Neural progenitor cell (in vitro differentiated cells): ENCODE results near the gene TOLLIP. TPM values are rescaled to one million over a fixed set of nuclear protein-coding genes. Genes with fewer than 3 reads are reported as not detected.

Experiments
- DNase-seq: peaks from one replicate; pipeline ENCODE4 v3.0.0-alpha.2; 2016; ENCODE audit warnings: low spot score
- H2AFZ ChIP-seq: fragments of 200-600 bp; sonication (generic); replicated peaks from 2 replicates; pipeline ENCODE4 v1.6.1; 2016; ENCODE audit warnings: antibody characterized with exemption
- H3F3A ChIP-seq: fragments of 200-600 bp; sonication (generic); 2 replicates; pipeline ENCODE4 v1.6.1; 2016; ENCODE audit warnings: antibody characterized with exemption, low read depth
- H3K27ac ChIP-seq: fragments of 200-600 bp; sonication (generic); 2 replicates; pipeline ENCODE4 v1.5.1; 2016; ENCODE audit warnings: mild to moderate bottlenecking
- H3K27me3 ChIP-seq: fragments of 200-600 bp; sonication (generic); 2 replicates; pipeline ENCODE4 v1.6.1; 2016; ENCODE audit warnings: mild to moderate bottlenecking, moderate library complexity
- H3K36me3 ChIP-seq: fragments of 200-600 bp; sonication (generic); 2 replicates; pipeline ENCODE4 v1.5.1; 2016
- H3K4me1 ChIP-seq: fragments of 200-600 bp; sonication (generic); 2 replicates; pipeline ENCODE4 v1.6.1; 2016; ENCODE audit warnings: mixed run types
- H3K4me2 ChIP-seq: fragments of 200-600 bp; sonication (generic); 2 replicates; pipeline ENCODE4 v1.6.1; 2016
- H3K4me3 ChIP-seq: fragments of 200-600 bp; sonication (generic); 2 replicates; pipeline ENCODE4 v1.5.1; 2016
- H3K79me2 ChIP-seq: fragments of 200-600 bp; sonication (generic); 2 replicates; pipeline ENCODE4 v1.6.1; 2016; ENCODE audit warnings: low read depth
- H3K9ac ChIP-seq: fragments of 200-600 bp; sonication (generic); 2 replicates; pipeline ENCODE4 v1.6.1; 2016
- H3K9me3 ChIP-seq: fragments of 200-600 bp; sonication (generic); 2 replicates; pipeline ENCODE4 v1.5.1; 2016; ENCODE audit warnings: low read depth
- H4K20me1 ChIP-seq: fragments of 200-600 bp; sonication (generic); 2 replicates; pipeline ENCODE4 v1.6.1; 2016; ENCODE audit warnings: low read depth
- H3K27ac Mint-ChIP-seq: 3 replicates; pipeline ENCODE4 v1.8.0; 2021; ENCODE audit warnings: mixed read lengths
- H3K27me3 Mint-ChIP-seq: 2 replicates; pipeline ENCODE4 v1.8.0; 2022; ENCODE audit warnings: low read depth, mild to moderate bottlenecking, inconsistent platforms, moderate library complexity, mixed read lengths; ENCODE audit not compliant: insufficient read depth
- H3K36me3 Mint-ChIP-seq: 3 replicates; pipeline ENCODE4 v1.8.0; 2021; ENCODE audit warnings: mixed read lengths
- H3K4me1 Mint-ChIP-seq: 3 replicates; pipeline ENCODE4 v1.8.0; 2021; ENCODE audit warnings: mixed read lengths
- H3K4me3 Mint-ChIP-seq: 3 replicates; pipeline ENCODE4 v1.8.0; 2021; ENCODE audit warnings: mild to moderate bottlenecking, moderate library complexity, mixed read lengths
- H3K9me3 Mint-ChIP-seq: 3 replicates; pipeline ENCODE4 v1.8.0; 2020; ENCODE audit warnings: mixed read lengths
- CTCF ChIP-seq: fragments of 200-600 bp; sonication (generic); IDR thresholded peaks from 2 replicates; pipeline ENCODE4 v1.5.1; 2017; ENCODE audit warnings: antibody characterized with exemption, mild to moderate bottlenecking
- EZH2 ChIP-seq: fragments of 200-600 bp; sonication (generic); IDR thresholded peaks from 2 replicates; pipeline ENCODE4 v1.6.1; 2017; ENCODE audit warnings: antibody characterized with exemption, mild to moderate bottlenecking, moderate library complexity
- EZH2phosphoT487 ChIP-seq: fragments of 200-600 bp; sonication (generic); IDR thresholded peaks from 2 replicates; pipeline ENCODE4 v1.6.1; 2017; ENCODE audit warnings: antibody characterized with exemption
- total RNA-seq: library from RNA; depleted of rRNA; stranded (reverse); fragments of >200 nt; gene quantifications from 2 replicates; pipeline ENCODE4 v1.2.3, GENCODE V29; 2015; ENCODE audit warnings: low replicate concordance

Gene TOLLIP
- total RNA-seq, 1 donor from 2014 or later: 8.5 TPM

DNA sequence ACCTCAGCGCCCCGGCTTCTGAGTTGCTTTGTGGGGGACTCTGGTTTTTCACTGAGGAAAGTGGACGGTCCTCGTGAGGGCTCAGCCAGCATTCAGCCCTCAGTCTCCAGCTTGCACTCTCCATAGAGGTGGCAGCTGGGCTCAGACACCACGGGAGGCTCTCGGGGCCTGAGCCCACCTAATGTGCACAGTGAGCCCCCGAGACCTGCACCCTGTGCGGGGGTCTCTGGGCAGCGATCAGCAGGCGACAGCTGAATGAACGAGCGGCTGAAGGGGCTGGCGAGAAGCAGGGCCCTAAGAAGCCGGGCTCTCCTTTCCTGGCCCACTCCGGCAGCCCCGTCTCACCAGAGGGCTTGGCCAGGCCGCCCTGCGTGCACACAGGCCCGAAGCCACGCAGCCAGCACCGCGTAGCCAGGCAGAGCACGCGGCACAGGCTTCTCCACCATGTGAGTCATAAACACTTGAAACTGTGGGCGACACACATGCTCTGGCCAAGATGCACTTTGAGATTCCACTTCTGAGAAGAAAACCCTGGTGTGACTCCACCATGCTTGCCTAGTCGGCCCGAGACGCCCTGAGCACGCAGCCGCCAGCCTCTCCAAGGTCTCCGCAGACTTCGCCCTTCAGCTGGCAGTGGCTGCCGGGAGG is 28.0 kb downstream of the TOLLIP start:
- Histone ChIP-seq H3K4me3 (no peak overlapping the region), H3K36me3 (no peaks in the 10 kb centered on the region), H3K4me2 (no peak overlapping the region), H3K9ac (no peak overlapping the region), H3K9me3 (no peaks in the 10 kb centered on the region), H3K79me2 (no peaks in the 10 kb centered on the region), H4K20me1 (no peaks in the 10 kb centered on the region), H3K27ac (no peak overlapping the region), H3F3A (no peaks in the 10 kb centered on the region), H3K4me1 (no peaks in the 10 kb centered on the region), H3K27me3 (no peaks in the 10 kb centered on the region), H2AFZ (no peak overlapping the region)
- Mint-ChIP-seq H3K36me3 (peaks cover 14% of the 10 kb centered on the region), H3K4me1 (peaks cover 5% of the 10 kb centered on the region), H3K27ac (peak overlapping the region; percentile 46), H3K4me3 (no peak overlapping the region), H3K27me3 (peaks cover 6% of the 10 kb centered on the region), H3K9me3 (no peaks in the 10 kb centered on the region)
- DNase-seq: no peak
- TF ChIP-seq EZH2 (no peak), CTCF (no peak), EZH2phosphoT487 (no peak)

DNA sequence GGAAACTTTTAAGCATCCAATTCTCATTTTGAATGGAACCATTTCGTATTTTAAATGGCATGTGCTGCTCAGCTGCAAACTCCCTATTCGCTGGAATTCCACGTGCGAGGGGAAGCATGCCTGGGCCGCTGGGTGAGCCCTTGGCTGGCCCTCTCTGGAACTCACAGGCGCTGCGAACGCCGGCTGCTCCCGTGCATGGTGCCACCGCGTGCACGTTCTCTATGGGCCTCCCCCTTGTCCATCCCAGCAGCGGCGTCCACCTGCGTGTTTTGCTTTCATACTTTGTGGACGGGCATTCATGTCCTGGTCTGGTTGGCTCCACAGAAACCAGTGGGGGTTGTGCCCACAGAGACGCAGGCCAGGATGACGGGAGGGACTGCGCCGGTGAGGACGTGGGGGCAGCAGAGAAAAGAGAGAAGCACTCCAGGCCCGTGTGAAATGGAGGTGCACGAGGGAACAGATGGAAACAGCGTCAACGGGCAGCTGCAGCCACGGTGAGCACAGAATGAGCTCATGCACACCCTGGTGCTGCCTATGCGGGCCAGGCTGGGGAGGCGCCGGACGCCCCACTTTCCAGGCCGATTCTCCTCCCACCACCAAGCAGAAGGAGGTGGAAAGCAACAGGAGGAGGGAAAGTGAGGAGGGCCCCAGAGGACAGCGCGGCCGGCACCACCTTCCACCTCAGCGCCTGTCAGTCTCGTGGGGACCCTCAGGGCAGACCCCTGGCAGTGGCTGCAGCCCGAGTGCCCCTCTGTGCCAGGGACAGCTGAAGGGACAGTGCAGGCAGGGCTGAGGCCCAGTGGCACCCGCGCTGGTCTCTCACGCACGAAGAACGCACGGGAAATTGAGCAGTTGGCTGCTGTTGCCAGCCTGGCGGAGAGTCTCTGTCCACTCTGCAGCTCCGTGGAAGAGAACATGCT is 29.1 kb downstream of the TOLLIP start:
- no peak overlapping the region for H2AFZ ChIP-seq
- no peak for TF ChIP-seq CTCF
- TF ChIP-seq EZH2phosphoT487: no peak
- no peak for TF ChIP-seq EZH2
- Mint-ChIP-seq H3K36me3 (peaks cover 11% of the 10 kb centered on the region), H3K27ac (no peak overlapping the region), H3K9me3 (no peaks in the 10 kb centered on the region), H3K4me1 (peaks cover 5% of the 10 kb centered on the region), H3K4me3 (no peak overlapping the region), H3K27me3 (peaks cover 4% of the 10 kb centered on the region)
- H3K4me2 ChIP-seq: no peak overlapping the region
- no peaks in the 10 kb centered on the region for H3K27me3 ChIP-seq
- no peaks in the 10 kb centered on the region for H3K4me1 ChIP-seq
- H3K9ac ChIP-seq: no peak overlapping the region
- no peaks in the 10 kb centered on the region for H3K79me2 ChIP-seq
- no peaks in the 10 kb centered on the region for H3F3A ChIP-seq
- H3K36me3 ChIP-seq: no peaks in the 10 kb centered on the region
- no peak overlapping the region for H3K27ac ChIP-seq
- H3K4me3 ChIP-seq: no peak overlapping the region
- DNase-seq: no peak
- no peaks in the 10 kb centered on the region for H4K20me1 ChIP-seq
- no peaks in the 10 kb centered on the region for H3K9me3 ChIP-seq

GRCh38 chr11:1279674-1280055 is 29.8 kb downstream of the TOLLIP start:
- TF ChIP-seq EZH2: no peak
- TF ChIP-seq EZH2phosphoT487: no peak
- TF ChIP-seq CTCF: no peak
- H3K27ac ChIP-seq: no peak overlapping the region
- no peaks in the 10 kb centered on the region for H3K36me3 ChIP-seq
- no peak overlapping the region for H3K9ac ChIP-seq
- H2AFZ ChIP-seq: no peak overlapping the region
- DNase-seq: no peak
- H3K27me3 ChIP-seq: no peaks in the 10 kb centered on the region
- no peaks in the 10 kb centered on the region for H3K9me3 ChIP-seq
- no peaks in the 10 kb centered on the region for H3K79me2 ChIP-seq
- no peak overlapping the region for H3K4me3 ChIP-seq
- no peak overlapping the region for H3K4me3 Mint-ChIP-seq
- no peaks in the 10 kb centered on the region for H3K4me1 ChIP-seq
- peaks cover 9% of the 10 kb centered on the region for H3K36me3 Mint-ChIP-seq
- no peaks in the 10 kb centered on the region for H3F3A ChIP-seq
- no peak overlapping the region for H3K27ac Mint-ChIP-seq
- peaks cover 5% of the 10 kb centered on the region for H3K4me1 Mint-ChIP-seq
- H3K27me3 Mint-ChIP-seq: peaks cover 4% of the 10 kb centered on the region
- no peaks in the 10 kb centered on the region for H4K20me1 ChIP-seq
- no peaks in the 10 kb centered on the region for H3K9me3 Mint-ChIP-seq
- H3K4me2 ChIP-seq: no peak overlapping the region
